Measurements from ENCODE around the gene ELF3. TPM values are rescaled to one million over a fixed set of nuclear protein-coding genes. Genes with fewer than 3 reads are reported as not detected.
A peak's percentile ranks its signal among the peaks of the same experiment; 100 is the strongest.
"Not testable (repeated sequence)": the region's sequence is repeated elsewhere in the genome, so short reads cannot be mapped to it uniquely, and the experiment has no call there.

ELF3 gene
- total RNA-seq, 1 experiment from 2014 or later = 3.8 TPM

- in situ Hi-C loops (cut with HindIII; ENCODE audit: low sequenced_read_pairs) = loop anchor here (25.0 kb wide), 1 partner anchor 131 kb away; the partner anchor contains the start of gene ARL8A
- no peak for DNase-seq (ENCODE audit: low spot score)
Observed at GRCh38 chr1:202005958-202006357, 4.4 kb upstream of the ELF3 start.

- DNase-seq (ENCODE audit: low spot score) = no peak
- in situ Hi-C loops (cut with HindIII; ENCODE audit: low sequenced_read_pairs) = loop anchor here (25.0 kb wide), 1 partner anchor 130 kb away; the partner anchor contains the start of gene ARL8A
Observed at GRCh38 chr1:202007304-202007703, 3.1 kb upstream of the ELF3 start.

GRCh38 chr1:202007805-202008489 lies 2.4 kb upstream of the ELF3 start:
- no peak for DNase-seq (ENCODE audit: low spot score)
- in situ Hi-C loops (cut with HindIII; ENCODE audit: low sequenced_read_pairs) = loop anchor here (25.0 kb wide), 1 partner anchor 129 kb away; the partner anchor contains the start of gene ARL8A

- peak; percentile 88 for DNase-seq (ENCODE audit: low spot score)
- in situ Hi-C loops (cut with HindIII; ENCODE audit: low sequenced_read_pairs) = loop anchor here (25.0 kb wide), 1 partner anchor 128 kb away; the partner anchor contains the start of gene ARL8A
Observed at GRCh38 chr1:202009326-202010179, 834 bp upstream of the ELF3 start.

GRCh38 chr1:202011994-202012393 lies 1.6 kb downstream of the ELF3 start:
- no peak for DNase-seq (ENCODE audit: low spot score)
- in situ Hi-C loops (cut with HindIII; ENCODE audit: low sequenced_read_pairs) = loop anchor here (25.0 kb wide), 1 partner anchor 125 kb away; the partner anchor contains the start of gene ARL8A

- DNase-seq (ENCODE audit: low spot score) = no peak
- in situ Hi-C loops (cut with HindIII; ENCODE audit: low sequenced_read_pairs) = loop anchor here (25.0 kb wide), 1 partner anchor 124 kb away; the partner anchor contains the start of gene ARL8A
Observed at GRCh38 chr1:202012544-202013478, 2.4 kb downstream of the ELF3 start.

GRCh38 chr1:202013603-202014002 lies 3.2 kb downstream of the ELF3 start:
- no peak for DNase-seq (ENCODE audit: low spot score)
- in situ Hi-C loops (cut with HindIII; ENCODE audit: low sequenced_read_pairs) = loop anchor here (25.0 kb wide), 1 partner anchor 124 kb away; the partner anchor contains the start of gene ARL8A

GRCh38 chr1:202014060-202014459 lies 3.7 kb downstream of the ELF3 start:
- in situ Hi-C loops (cut with HindIII; ENCODE audit: low sequenced_read_pairs) = loop anchor here (25.0 kb wide), 1 partner anchor 123 kb away; the partner anchor contains the start of gene ARL8A
- no peak for DNase-seq (ENCODE audit: low spot score)

- no peak for DNase-seq (ENCODE audit: low spot score)
- in situ Hi-C loops (cut with HindIII; ENCODE audit: low sequenced_read_pairs) = loop anchor here (25.0 kb wide), 1 partner anchor 122 kb away; the partner anchor contains the start of gene ARL8A
Observed at GRCh38 chr1:202014915-202015661, 4.7 kb downstream of the ELF3 start.

GRCh38 chr1:202015662-202015937 lies 5.2 kb downstream of the ELF3 start:
- DNase-seq (ENCODE audit: low spot score) = no peak
- in situ Hi-C loops (cut with HindIII; ENCODE audit: low sequenced_read_pairs) = loop anchor here (25.0 kb wide), 1 partner anchor 122 kb away; the partner anchor contains the start of gene ARL8A

- in situ Hi-C loops (cut with HindIII; ENCODE audit: low sequenced_read_pairs) = loop anchor here (25.0 kb wide), 1 partner anchor 121 kb away; the partner anchor contains the start of gene ARL8A
- no peak for DNase-seq (ENCODE audit: low spot score)
Observed at GRCh38 chr1:202016022-202016810, 5.8 kb downstream of the ELF3 start.

- DNase-seq (ENCODE audit: low spot score) = no peak
- in situ Hi-C loops (cut with HindIII; ENCODE audit: low sequenced_read_pairs) = loop anchor here (25.0 kb wide), 1 partner anchor 120 kb away; the partner anchor contains the start of gene ARL8A
Observed at GRCh38 chr1:202016811-202017748, 6.7 kb downstream of the ELF3 start.

GRCh38 chr1:202017749-202018467 lies 7.5 kb downstream of the ELF3 start:
- in situ Hi-C loops (cut with HindIII; ENCODE audit: low sequenced_read_pairs) = loop anchor here (25.0 kb wide), 1 partner anchor 119 kb away; the partner anchor contains the start of gene ARL8A
- DNase-seq (ENCODE audit: low spot score) = no peak

GRCh38 chr1:202018468-202019234 lies 8.3 kb downstream of the ELF3 start:
- in situ Hi-C loops (cut with HindIII; ENCODE audit: low sequenced_read_pairs) = loop anchor here (25.0 kb wide), 1 partner anchor 119 kb away; the partner anchor contains the start of gene ARL8A
- DNase-seq (ENCODE audit: low spot score) = no peak

- in situ Hi-C loops (cut with HindIII; ENCODE audit: low sequenced_read_pairs) = loop anchor here (25.0 kb wide), 1 partner anchor 118 kb away; the partner anchor contains the start of gene ARL8A
- DNase-seq (ENCODE audit: low spot score) = not testable (repeated sequence)
Observed at GRCh38 chr1:202019235-202019558, 8.8 kb downstream of the ELF3 start.
